Upper lobe of left lung (tissue), 4 donors: Measurements from ENCODE around the gene RASGRF1.

ENCODE experiments used
- CTCF ChIP-seq, 6 experiments: fragments of 450-650 bp in 4 of 6; fragments of 200-600 bp in 2 of 6; sonication (generic) in 2 of 6; IDR thresholded peaks; one replicate each; pipeline ENCODE4 v1.5.1; 2016 to 2019; ENCODE audit warnings: antibody characterized with exemption in 6 of 6
- POLR2A ChIP-seq, 4 donors: fragments of 450-650 bp; IDR thresholded peaks; one replicate each; pipeline ENCODE4 v1.5.1; 2016 to 2017; ENCODE audit warnings: antibody characterized with exemption in 4 of 4, mild to moderate bottlenecking in 2 of 4
- POLR2AphosphoS5 ChIP-seq, 2 donors: sonication (generic); formaldehyde crosslinking; IDR thresholded peaks; one replicate each; pipeline ENCODE4 v1.5.1; 2017; ENCODE audit warnings: antibody characterized with exemption in 2 of 2

- TF ChIP-seq CTCF (IDR thresholded peaks at IDR 0.05), result no peak
- no peak for TF ChIP-seq POLR2AphosphoS5 (IDR thresholded peaks at IDR 0.05)
- TF ChIP-seq POLR2A (IDR thresholded peaks at IDR 0.05), result no peak
Measured at GRCh38 chr15:79133309-79133708, 42.7 kb upstream of the RASGRF1 start.
